ENCODE measurements around the gene ZXDC. TPM values are rescaled to one million over a fixed set of nuclear protein-coding genes. Genes with fewer than 3 reads are reported as not detected.

The ZXDC gene
- total and polyA plus RNA-seq, 2 donors (not counting 1 experiment from before 2014, with no cell fraction given): 38.9 to 70.9 TPM

GRCh38 chr3:126511291-126511690, 35.6 kb upstream of the ZXDC start:
- no peaks in the 10 kb centered on the region for H3K27me3 Mint-ChIP-seq
- ATAC-seq (ENCODE audit: low read depth) (no peak), DNase-seq (no peak)
- H3K4me1 Mint-ChIP-seq: no peaks in the 10 kb centered on the region
- no peak overlapping the region for H3K9ac ChIP-seq (ENCODE audit: low read length)
- ChIA-PET CTCF (interaction anchor here (0.7 kb wide), 1 partner anchor 1037 kb away, joined by 3 read pairs; no protein-coding TSS in a partner anchor), POLR2A (no interaction called here)
- H3K4me3 Mint-ChIP-seq: no peak overlapping the region
- no peak overlapping the region for H3K4me3 ChIP-seq (ENCODE audit: control extremely low read depth in 1 of 5, extremely low read depth in 1 of 5, insufficient read depth in 1 of 5, low read depth in 2 of 5, low read length in 4 of 5)
- no peaks in the 10 kb centered on the region for H3K9me3 Mint-ChIP-seq (ENCODE audit: insufficient read depth)
- 79% methylated on average over 2 of the region's 7 CpGs for WGBS (ENCODE audit: insufficient coverage)
- no peak overlapping the region for H3K27ac Mint-ChIP-seq
- no peak overlapping the region for H3K4me2 ChIP-seq (replicated peaks; ENCODE audit: low read depth, low read length, poor library complexity, severe bottlenecking)
- TF ChIP-seq CTCF (IDR thresholded peaks at IDR 0.05): no peak
- TF ChIP-seq EZH2 (IDR thresholded peaks at IDR 0.05; ENCODE audit: borderline replicate concordance, insufficient read depth, low read depth, low read length, poor library complexity, severe bottlenecking): no peak
- no peaks in the 10 kb centered on the region for H4K20me1 ChIP-seq (ENCODE audit: control insufficient read depth, insufficient read depth, low read length, poor library complexity, severe bottlenecking)
- H3K79me2 ChIP-seq (ENCODE audit: control insufficient read depth, insufficient read depth, low read length): no peaks in the 10 kb centered on the region
- intact Hi-C loops (cut with micrococcal nuclease): no loop called here
- H3K4me1 ChIP-seq (ENCODE audit: control insufficient read depth in 2 of 2, insufficient read depth in 2 of 2, low read length in 2 of 2): no peaks in the 10 kb centered on the region
- no peaks in the 10 kb centered on the region for H3K36me3 ChIP-seq (replicated peaks in 1 of 2; ENCODE audit: control extremely low read depth in 1 of 2, control insufficient read depth in 1 of 2, extremely low read depth in 1 of 2, insufficient read depth in 2 of 2, low read length in 1 of 2)
- H3K9me3 ChIP-seq (ENCODE audit: control extremely low read depth in 1 of 3, control insufficient read depth in 2 of 3, insufficient read depth in 1 of 3, low read length in 2 of 3): no peaks in the 10 kb centered on the region
- H3K27me3 ChIP-seq (replicated peaks in 1 of 4; ENCODE audit: control extremely low read depth in 1 of 4, control insufficient read depth in 3 of 4, insufficient read depth in 4 of 4, low read length in 3 of 4): no peaks in the 10 kb centered on the region
- no peak overlapping the region for H3K27ac ChIP-seq (ENCODE audit: low read length in 2 of 2)
- H2AFZ ChIP-seq (ENCODE audit: insufficient read depth, low read depth, low read length, poor library complexity, severe bottlenecking): no peak overlapping the region

- Histone ChIP-seq H3K27ac (ENCODE audit: low read length in 2 of 2) (no peak overlapping the region), H3K79me2 (ENCODE audit: control insufficient read depth, insufficient read depth, low read length) (no peaks in the 10 kb centered on the region), H3K9me3 (ENCODE audit: control extremely low read depth in 1 of 3, control insufficient read depth in 2 of 3, insufficient read depth in 1 of 3, low read length in 2 of 3) (no peaks in the 10 kb centered on the region), H3K4me1 (ENCODE audit: control insufficient read depth in 2 of 2, insufficient read depth in 2 of 2, low read length in 2 of 2) (no peaks in the 10 kb centered on the region), H3K36me3 (replicated peaks in 1 of 2; ENCODE audit: control extremely low read depth in 1 of 2, control insufficient read depth in 1 of 2, extremely low read depth in 1 of 2, insufficient read depth in 2 of 2, low read length in 1 of 2) (no peaks in the 10 kb centered on the region), H2AFZ (ENCODE audit: insufficient read depth, low read depth, low read length, poor library complexity, severe bottlenecking) (no peak overlapping the region), H4K20me1 (ENCODE audit: control insufficient read depth, insufficient read depth, low read length, poor library complexity, severe bottlenecking) (no peaks in the 10 kb centered on the region), H3K4me2 (replicated peaks; ENCODE audit: low read depth, low read length, poor library complexity, severe bottlenecking) (no peak overlapping the region), H3K9ac (ENCODE audit: low read length) (no peak overlapping the region), H3K27me3 (replicated peaks in 1 of 4; ENCODE audit: control extremely low read depth in 1 of 4, control insufficient read depth in 3 of 4, insufficient read depth in 4 of 4, low read length in 3 of 4) (no peaks in the 10 kb centered on the region), H3K4me3 (ENCODE audit: control extremely low read depth in 1 of 5, extremely low read depth in 1 of 5, insufficient read depth in 1 of 5, low read depth in 2 of 5, low read length in 4 of 5) (no peak overlapping the region)
- WGBS (ENCODE audit: insufficient coverage): 89% methylated on average over 22 of the region's 22 CpGs
- Mint-ChIP-seq H3K4me3 (no peak overlapping the region), H3K27me3 (peaks cover under 1% of the 10 kb centered on the region), H3K9me3 (ENCODE audit: insufficient read depth) (no peaks in the 10 kb centered on the region), H3K27ac (no peak overlapping the region), H3K4me1 (no peaks in the 10 kb centered on the region)
- DNase-seq (no peak), ATAC-seq (ENCODE audit: low read depth) (no peak)
- intact Hi-C loops (cut with micrococcal nuclease): no loop called here
- ChIA-PET POLR2A (no interaction called here), CTCF (interaction anchor here (0.7 kb wide), 1 partner anchor 1038 kb away, joined by 3 read pairs; no protein-coding TSS in a partner anchor)
- no peak for TF ChIP-seq CTCF (IDR thresholded peaks at IDR 0.05)
- no peak for TF ChIP-seq EZH2 (IDR thresholded peaks at IDR 0.05; ENCODE audit: borderline replicate concordance, insufficient read depth, low read depth, low read length, poor library complexity, severe bottlenecking)
Measured at GRCh38 chr3:126510308-126510910, 34.7 kb upstream of the ZXDC start.
